ENCODE data around the gene FHAD1.

Gene FHAD1

DNA sequence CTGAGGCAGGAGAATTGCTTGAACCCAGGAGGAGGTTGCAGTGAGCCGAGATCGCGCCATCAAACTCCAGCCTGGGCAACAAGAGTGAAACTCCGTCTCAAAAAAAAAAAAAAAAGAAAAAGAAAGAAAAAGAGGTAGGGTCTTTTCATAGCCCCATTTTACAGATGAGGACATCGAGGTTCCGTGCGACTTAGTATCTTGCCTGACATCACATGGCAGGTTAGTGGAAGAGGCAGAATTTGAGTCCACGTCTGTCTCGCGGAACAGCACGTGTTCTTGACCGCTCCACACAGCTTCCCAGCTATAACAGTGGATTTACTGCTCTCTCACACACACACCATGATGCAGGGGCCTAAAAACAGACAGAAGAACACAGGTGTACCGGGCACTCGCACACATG is 192.3 kb downstream of the FHAD1 start:
- no peak for DNase-seq (ENCODE audit: low read depth)

DNA sequence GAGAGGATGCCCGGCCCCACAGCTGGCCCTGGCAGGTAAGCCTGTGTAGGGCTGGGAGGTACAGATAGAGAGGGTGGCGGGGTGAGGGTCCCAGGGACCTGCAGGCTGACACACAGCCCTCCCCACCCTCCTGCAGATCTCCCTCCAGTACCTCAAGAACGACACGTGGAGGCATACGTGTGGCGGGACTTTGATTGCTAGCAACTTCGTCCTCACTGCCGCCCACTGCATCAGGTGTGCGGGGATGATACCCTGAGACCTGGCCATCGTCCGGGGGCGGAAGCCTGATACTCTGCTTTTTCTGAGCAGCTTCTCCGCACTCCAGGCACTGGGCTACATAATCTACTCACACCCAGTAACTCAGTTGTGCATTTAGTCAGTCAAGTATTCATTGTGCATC is 193.3 kb downstream of the FHAD1 start:
- DNase-seq (ENCODE audit: low read depth), result no peak

DNA sequence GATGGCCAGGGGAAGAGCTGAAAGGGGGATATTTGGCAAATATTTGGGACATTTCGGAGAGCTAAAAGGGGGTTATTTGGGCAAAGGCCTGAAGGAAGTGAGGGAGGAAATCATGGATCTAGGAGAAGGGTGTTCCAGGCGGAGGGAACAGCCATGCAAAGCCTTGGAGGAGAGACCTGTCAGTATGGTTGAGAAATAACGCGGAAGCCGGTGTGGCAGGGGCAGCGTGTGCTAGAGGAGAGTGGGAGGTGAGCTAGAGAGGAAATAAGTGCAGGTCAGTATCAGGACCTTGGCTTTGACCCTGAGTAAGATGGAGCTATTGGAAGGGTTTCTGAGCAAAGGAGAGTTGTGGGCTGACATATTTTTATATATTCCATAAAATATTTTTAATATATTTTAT is 194.2 kb downstream of the FHAD1 start:
- no peak for DNase-seq (ENCODE audit: low read depth)

DNA sequence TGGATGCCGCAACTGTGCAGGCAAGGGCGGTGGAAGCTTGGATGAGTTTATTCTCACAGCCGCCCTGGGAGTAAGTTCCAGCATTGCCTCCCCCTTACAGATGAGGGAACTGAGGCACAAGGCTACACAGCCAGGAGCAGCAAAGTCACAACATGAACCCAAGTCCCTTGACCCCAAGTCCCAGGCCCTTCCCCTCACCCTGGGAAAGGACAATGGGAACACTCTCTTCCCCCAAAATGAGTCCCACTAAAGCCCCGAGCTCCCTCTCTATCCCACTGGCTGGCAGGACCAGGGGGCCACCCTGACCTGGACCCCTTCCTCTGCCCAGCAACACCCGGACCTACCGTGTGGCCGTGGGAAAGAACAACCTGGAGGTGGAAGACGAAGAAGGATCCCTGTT is 195.1 kb downstream of the FHAD1 start:
- no peak for DNase-seq (ENCODE audit: low read depth)

DNA sequence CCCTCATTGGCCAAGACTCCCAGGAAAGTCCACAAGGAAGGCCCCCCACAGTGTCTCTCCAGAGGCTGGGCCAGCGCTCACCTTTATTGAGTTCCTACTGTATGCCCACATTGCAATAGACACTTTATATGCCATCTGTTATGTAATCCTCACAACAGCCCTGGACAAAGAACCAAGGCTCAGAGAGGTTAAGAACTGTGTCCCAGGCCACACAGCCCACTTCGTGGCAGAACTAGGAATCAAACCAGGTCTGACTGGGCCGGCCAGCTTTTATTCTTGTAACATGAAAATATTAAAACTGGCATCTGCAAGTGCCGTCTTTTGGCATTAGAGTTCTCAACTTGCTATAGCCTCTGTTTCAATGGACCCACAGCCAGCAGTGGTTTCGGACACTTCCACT is 195.7 kb downstream of the FHAD1 start:
- DNase-seq (ENCODE audit: low read depth), result no peak

DNA sequence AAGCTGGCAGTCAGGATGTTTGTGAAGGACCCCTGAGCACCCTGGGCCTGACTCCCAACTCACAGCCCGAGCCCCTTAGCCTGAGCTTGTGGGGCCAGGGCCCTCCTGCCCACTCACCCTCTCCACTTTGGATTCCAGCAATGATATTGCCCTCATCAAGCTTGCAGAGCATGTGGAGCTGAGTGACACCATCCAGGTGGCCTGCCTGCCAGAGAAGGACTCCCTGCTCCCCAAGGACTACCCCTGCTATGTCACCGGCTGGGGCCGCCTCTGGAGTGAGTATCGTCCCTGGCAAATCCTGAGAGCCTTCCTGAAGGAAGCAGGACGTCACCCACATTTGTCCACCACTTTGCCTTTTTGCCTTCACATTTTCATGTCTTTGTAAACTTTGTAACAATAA is 196.3 kb downstream of the FHAD1 start:
- DNase-seq (ENCODE audit: low read depth), result no peak

DNA sequence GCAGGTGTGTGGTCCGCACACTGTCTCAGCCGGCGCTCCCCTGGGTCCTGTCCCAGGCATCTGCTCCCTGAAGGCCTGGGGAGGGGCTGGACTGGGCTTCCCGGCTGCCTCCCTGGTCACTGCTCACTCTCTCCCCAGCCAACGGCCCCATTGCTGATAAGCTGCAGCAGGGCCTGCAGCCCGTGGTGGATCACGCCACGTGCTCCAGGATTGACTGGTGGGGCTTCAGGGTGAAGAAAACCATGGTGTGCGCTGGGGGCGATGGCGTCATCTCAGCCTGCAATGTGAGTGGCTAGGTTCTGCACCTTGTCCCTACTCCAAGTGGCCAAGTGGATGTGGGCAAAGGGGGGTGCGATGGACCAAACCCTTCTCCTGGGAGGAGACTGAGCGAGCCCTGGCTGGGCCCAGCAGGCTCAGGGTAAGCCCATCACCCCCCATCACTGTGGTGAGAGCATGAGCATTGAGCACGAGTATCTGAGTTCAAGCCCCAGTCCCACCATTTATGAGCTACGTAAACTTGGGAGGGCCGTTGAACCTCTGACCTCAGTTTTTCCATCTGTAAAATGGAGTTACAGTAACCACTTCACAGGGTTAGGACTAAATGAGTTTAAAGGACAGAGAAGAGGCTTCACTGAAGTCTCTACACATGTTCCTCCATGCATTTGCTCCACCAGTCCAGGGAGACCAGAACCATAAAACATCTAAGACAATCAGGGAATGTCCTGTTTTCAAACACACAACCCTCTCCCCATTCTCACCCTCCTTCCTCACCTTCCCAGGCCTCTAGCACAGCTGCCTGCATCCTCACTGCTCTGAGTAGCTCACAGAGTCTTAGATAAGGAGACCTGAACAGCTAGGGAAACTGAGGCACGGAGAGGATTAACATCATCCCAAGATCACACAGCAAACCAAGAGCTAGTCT is 197.7 kb downstream of the FHAD1 start:
- no peak for DNase-seq (ENCODE audit: low read depth)

DNA sequence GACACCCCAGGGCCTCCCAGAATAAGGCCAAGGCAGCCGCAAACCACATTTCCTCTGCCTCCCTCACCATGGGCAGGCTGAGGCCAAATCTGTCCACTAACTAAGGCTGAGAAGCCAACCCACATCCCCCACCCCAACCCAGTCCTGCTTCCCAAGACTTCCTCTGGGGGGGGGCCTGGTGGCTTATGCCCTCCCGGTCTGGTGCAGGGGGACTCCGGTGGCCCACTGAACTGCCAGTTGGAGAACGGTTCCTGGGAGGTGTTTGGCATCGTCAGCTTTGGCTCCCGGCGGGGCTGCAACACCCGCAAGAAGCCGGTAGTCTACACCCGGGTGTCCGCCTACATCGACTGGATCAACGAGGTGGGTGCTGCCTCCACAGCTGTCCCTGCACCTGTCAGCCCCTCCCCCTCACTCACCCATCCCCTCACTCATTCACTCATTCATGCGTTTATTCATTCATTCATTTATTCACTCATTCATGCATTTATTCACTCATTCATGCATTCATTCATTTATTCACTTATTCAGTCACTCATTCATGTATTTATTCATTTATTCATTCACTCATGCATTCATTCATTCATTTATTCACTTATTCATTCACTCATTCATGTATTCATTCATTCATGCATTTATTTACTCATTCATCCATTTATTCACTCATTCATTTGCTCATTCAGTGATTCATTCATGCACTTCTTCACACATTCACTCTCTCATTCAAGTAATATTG is 198.5 kb downstream of the FHAD1 start:
- no peak for DNase-seq (ENCODE audit: low read depth)

DNA sequence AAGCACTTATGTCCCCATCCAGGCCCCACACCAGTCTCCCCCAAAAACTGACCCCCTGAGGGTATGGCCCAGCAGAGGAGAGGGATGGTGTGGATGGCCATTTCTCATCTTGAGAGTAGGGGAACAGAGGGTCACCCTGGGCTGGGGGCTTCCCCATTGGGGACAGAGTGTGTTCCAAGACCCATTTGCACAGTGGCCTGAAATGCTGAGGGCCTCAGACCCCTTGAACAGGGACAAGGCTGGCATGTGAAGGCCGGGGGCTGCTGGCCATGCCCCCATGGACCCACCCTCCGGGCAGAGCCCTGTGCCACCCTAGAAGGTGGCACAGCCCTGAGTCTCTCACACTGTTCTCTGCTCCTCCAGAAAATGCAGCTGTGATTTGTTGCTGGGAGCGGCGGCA is 199.2 kb downstream of the FHAD1 start:
- no peak for DNase-seq (ENCODE audit: low read depth)

All from CMK (cell line).